ENCODE measurements around the gene B4GALNT2.

Gene B4GALNT2

DNA sequence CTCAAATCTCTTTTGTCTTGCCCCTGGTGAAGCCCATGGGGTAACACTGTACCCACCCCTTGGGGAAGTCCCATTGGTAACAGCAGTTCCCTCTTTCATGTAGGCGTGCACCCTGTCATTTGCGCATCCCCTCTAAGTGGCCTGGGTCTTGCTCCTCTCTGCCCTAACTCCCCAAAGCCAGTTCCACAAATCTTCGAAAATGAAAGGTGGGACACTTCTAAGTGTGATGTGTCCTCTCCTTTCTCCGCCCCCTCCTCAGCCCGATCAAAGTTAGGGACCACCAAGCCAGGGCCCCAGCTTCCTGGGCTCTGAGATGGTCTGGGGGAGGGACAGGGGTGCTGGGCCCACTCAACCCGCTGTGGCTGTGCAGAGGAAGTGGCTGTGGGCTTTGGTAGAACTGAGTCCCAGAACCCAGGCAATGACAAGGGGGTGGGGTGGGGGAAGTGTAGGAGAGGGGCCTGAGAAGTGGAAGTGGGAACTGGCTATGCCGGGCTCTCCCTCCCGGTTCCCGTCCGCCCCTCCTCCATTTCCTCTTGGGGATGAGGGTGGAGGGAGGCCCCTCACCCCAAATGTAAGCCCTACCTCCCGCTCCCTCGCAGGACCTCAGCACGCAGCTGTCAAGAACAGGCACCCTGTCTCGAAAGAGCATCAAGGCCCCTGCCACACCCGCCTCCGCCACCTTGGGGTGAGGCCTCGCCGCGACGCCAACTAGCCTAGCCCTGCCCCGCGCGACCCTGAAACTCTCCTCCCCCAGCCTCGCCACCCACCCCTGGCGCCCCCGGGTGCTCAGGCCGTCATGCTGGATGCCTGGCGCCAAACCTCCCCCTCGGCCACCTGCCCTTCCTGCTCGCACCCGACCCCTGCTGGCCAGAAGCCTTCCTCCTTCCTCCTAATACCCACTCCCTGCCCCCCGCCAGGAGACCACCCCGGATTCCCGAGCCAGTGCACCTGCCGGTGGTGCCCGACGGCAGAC, 86.7 kb downstream of the B4GALNT2 start:
- TF ChIP-seq, protein P1, sequence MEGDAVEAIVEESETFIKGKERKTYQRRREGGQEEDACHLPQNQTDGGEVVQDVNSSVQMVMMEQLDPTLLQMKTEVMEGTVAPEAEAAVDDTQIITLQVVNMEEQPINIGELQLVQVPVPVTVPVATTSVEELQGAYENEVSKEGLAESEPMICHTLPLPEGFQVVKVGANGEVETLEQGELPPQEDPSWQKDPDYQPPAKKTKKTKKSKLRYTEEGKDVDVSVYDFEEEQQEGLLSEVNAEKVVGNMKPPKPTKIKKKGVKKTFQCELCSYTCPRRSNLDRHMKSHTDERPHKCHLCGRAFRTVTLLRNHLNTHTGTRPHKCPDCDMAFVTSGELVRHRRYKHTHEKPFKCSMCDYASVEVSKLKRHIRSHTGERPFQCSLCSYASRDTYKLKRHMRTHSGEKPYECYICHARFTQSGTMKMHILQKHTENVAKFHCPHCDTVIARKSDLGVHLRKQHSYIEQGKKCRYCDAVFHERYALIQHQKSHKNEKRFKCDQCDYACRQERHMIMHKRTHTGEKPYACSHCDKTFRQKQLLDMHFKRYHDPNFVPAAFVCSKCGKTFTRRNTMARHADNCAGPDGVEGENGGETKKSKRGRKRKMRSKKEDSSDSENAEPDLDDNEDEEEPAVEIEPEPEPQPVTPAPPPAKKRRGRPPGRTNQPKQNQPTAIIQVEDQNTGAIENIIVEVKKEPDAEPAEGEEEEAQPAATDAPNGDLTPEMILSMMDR (conservative IDR thresholded peaks at IDR 0.05; ENCODE audit: low read depth) = no peak
- no peak for DNase-seq (ENCODE audit: low spot score)
- ChIA-PET POLR2A (ENCODE audit: low non-redundant PET) (no interaction called here), CTCF (no interaction called here)
- no peak overlapping the region for H3K27ac ChIP-seq

DNA sequence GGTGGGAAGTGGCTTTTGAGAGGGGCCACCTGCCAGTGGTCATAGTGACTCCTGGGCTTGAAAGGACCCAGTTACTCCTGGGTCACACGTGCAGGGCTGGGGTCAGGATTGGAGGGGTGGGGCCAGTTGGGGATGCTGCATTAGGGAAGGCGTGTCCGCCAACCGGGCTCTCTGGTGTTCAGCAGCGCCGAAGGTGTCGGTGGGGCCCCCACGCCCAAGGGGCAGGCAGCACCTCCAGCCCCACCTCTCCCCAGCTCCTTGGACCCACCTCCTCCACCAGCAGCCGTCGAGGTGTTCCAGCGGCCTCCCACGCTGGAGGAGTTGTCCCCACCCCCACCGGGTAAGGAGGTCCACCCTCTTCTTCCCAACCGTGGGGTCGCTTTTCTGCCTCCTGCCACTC, 87.4 kb downstream of the B4GALNT2 start:
- TF ChIP-seq, protein P1 (conservative IDR thresholded peaks at IDR 0.05; ENCODE audit: low read depth) = no peak
- DNase-seq (ENCODE audit: low spot score) = no peak
- H3K27ac ChIP-seq = no peak overlapping the region
- CTCF ChIA-PET = no interaction called here
- POLR2A ChIA-PET (ENCODE audit: low non-redundant PET) = no interaction called here

DNA sequence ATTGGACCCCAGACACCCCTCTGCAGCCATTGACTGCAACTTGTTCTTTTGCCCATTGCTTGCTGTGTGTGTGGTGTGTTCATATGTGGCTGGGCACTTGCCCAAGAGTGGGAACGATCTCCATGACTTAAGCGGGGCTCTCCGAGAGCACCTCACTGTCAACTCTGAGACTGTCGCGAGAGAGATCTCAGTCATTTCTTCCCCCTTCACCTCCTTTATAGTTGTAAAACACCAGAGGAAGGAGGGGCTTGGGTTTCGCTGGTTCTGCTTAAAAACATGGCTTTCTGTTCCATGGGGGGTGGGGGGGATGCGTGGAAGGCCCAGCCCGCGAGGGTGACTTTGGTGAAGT, 90.6 kb downstream of the B4GALNT2 start:
- POLR2A ChIA-PET (ENCODE audit: low non-redundant PET) = no interaction called here
- TF ChIP-seq, protein P1 (conservative IDR thresholded peaks at IDR 0.05; ENCODE audit: low read depth) = no peak

DNA sequence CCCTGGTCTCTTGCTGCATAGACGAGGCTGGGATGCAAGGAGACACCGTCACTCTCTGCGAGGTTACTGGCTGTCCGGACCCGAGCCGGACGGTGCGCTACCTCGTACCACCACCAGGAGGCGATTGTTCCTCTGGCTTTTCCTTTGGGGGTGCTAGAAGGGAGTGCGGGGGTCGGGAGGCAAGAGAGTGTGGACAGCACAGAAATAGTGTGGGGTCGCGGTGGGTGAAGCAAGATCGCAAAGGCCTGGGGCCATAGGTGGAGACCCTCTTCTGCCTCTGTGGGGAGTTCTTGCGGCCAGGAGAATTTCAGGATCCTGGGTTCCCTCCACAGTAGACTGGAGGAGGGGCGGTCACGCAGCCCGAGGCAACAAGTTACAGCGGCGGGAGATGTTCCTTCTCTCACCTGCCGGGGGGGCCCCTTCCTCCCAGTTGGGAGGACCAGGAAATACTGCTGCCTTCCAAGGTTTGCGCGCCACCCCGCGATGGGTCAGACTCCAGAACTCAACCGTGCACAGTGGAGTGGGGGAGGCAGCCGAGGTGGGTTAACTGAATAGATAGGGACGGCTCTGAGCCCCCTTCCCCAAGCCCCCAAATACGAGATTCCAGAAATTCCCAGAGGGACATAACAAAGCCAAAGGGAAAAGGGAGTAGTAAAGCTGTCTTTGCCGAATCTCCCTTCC, 91.1 kb downstream of the B4GALNT2 start:
- no peak overlapping the region for H3K27ac ChIP-seq
- ChIA-PET CTCF (interaction anchor here (0.6 to 0.8 kb wide), 4 partner anchors 9 to 17 kb away, joined by 3 to 5 read pairs (median 4); no protein-coding TSS in a partner anchor), POLR2A (ENCODE audit: low non-redundant PET) (no interaction called here)
- TF ChIP-seq, protein P1 (conservative IDR thresholded peaks at IDR 0.05; ENCODE audit: low read depth) = peak; percentile 83
- DNase-seq (ENCODE audit: low spot score) = peak; percentile 38

More for the DNA sequence above, 90.6 kb downstream of the B4GALNT2 start:
- no peak overlapping the region for H3K27ac ChIP-seq
- no peak for DNase-seq (ENCODE audit: low spot score)
- CTCF ChIA-PET = interaction anchor here (1.7 kb wide), 1 partner anchor 68 kb away, joined by 10 read pairs; no protein-coding TSS in a partner anchor

DNA sequence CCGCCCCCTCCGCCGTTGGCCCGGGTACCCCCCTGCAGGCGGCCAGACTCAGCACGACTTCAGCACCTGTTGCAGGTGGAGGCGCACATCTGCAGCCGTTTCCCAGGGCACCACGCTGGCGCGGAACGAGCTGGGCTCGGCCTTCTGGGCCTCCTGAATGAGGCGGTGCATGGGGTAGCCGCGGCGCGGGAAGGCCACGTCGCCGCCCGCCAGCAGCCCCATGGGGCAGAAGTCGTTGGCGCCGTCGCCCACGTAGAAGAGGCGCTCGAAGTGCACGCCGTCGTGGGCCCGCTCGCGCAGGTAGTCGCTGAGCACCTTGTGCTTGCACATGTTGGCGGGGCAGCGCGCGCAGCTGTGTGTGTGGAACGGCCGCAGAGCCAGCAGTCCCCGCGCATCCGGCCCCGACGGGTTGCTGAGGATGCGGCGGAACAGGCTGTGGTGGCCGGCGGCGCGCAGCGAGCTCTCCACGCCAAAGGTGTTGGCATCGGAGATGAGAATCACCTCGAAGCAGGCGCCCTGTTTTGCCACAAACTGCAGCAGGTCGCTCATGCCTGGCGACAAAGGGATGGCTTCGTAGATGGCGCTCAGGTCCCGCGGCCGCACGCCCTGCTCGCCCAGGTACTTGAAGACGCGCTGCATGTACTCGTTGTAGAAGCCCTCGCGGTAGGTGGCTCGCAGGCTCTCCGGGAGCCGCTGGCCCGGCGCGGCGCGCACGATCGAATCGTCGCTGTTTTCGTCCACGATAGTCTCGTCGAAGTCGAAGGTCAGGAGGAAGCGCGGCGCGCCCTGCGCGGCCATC, 91.8 kb downstream of the B4GALNT2 start:
- TF ChIP-seq, protein P1 (conservative IDR thresholded peaks at IDR 0.05; ENCODE audit: low read depth) = no peak
- ChIA-PET POLR2A (ENCODE audit: low non-redundant PET) (no interaction called here), CTCF (interaction anchor here (0.6 to 0.8 kb wide), 4 partner anchors 8 to 17 kb away, joined by 3 to 5 read pairs (median 4); no protein-coding TSS in a partner anchor)
- DNase-seq (ENCODE audit: low spot score) = no peak
- H3K27ac ChIP-seq = no peak overlapping the region

DNA sequence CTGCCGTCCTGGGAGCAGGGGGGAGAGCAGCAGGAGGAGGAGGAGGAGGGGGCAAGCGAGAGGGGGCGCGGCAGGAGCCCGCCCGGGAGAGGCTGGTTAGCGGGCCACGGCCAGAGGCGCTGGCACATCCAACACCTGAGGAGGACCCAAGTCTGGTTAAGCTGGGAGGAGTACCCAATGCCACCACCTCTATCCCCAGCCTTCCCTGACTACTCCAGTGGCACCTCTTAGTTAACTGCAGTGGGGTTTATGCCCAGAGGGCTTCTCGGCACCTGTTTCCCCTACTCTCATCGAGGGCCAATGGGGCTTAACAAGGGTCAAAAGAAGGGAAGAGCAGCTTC, 92.4 kb downstream of the B4GALNT2 start:
- no peak for DNase-seq (ENCODE audit: low spot score)
- ChIA-PET CTCF (interaction anchor here (1.1 kb wide), 1 partner anchor 66 kb away, joined by 3 read pairs; no protein-coding TSS in a partner anchor), POLR2A (ENCODE audit: low non-redundant PET) (no interaction called here)
- TF ChIP-seq, protein P1 (conservative IDR thresholded peaks at IDR 0.05; ENCODE audit: low read depth) = no peak
- no peak overlapping the region for H3K27ac ChIP-seq
